ENCODE data around the gene CDCA4. TPM values are rescaled to one million over a fixed set of nuclear protein-coding genes. Genes with fewer than 3 reads are reported as not detected.

Gene CDCA4
- total RNA-seq, 2 experiments from 2014 or later: 17.7 to 18.8 TPM

DNA sequence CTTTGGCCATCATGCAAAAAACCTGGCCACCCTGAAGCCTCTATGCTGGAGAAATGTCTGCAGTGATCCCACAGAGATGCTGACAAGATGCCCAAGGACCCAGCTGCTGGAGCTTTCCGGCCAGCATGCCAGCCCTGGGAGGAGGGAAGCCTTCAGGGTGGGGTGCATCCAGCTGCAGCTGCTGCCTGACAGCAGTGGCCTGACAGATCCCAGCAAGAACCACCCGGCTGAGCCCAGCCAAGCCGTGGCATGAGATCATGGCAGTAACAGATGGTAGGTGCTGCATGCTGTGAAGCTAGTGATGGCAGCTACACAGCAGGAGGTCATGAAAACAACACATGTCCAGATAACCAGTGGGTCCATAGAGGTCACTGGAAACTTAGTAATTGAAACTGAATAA lies 21.5 kb downstream of the CDCA4 start:
- Histone ChIP-seq H3K4me3 (ENCODE audit: low read length) (no peak overlapping the region), H3K36me3 (ENCODE audit: insufficient read depth, low read length) (no peaks in the 10 kb centered on the region), H3K27ac (ENCODE audit: low read depth in 1 of 2, low read length in 2 of 2) (no peak overlapping the region), H3K4me1 (ENCODE audit: insufficient read depth, low read length) (no peaks in the 10 kb centered on the region), H3K27me3 (ENCODE audit: control insufficient read depth in 1 of 2, insufficient read depth in 2 of 2, low read length in 2 of 2) (no peaks in the 10 kb centered on the region), H3K9me3 (ENCODE audit: control insufficient read depth in 1 of 2, insufficient read depth in 1 of 2, low read length in 2 of 2) (no peaks in the 10 kb centered on the region)
- no peaks in the 10 kb centered on the region for H3K9me3 Mint-ChIP-seq
- no peaks in the 10 kb centered on the region for H3K27me3 Mint-ChIP-seq
- no peak overlapping the region for H3K27ac Mint-ChIP-seq
- no peaks in the 10 kb centered on the region for H3K4me1 Mint-ChIP-seq (ENCODE audit: low read depth)
- no peak overlapping the region for H3K4me3 Mint-ChIP-seq
- ATAC-seq (ENCODE audit: poor library complexity) (no peak), DNase-seq (no peak)
- no peaks in the 10 kb centered on the region for H3K36me3 Mint-ChIP-seq (ENCODE audit: low read depth)
- ChIA-PET POLR2A (no interaction called here), CTCF (interaction anchor here (1.4 to 1.6 kb wide), 2 partner anchors 46 to 91 kb away, joined by 3 to 5 read pairs; no protein-coding TSS in a partner anchor)
- intact Hi-C loops (cut with DNase I, micrococcal nuclease): no loop called here
- TF ChIP-seq, protein P1, sequence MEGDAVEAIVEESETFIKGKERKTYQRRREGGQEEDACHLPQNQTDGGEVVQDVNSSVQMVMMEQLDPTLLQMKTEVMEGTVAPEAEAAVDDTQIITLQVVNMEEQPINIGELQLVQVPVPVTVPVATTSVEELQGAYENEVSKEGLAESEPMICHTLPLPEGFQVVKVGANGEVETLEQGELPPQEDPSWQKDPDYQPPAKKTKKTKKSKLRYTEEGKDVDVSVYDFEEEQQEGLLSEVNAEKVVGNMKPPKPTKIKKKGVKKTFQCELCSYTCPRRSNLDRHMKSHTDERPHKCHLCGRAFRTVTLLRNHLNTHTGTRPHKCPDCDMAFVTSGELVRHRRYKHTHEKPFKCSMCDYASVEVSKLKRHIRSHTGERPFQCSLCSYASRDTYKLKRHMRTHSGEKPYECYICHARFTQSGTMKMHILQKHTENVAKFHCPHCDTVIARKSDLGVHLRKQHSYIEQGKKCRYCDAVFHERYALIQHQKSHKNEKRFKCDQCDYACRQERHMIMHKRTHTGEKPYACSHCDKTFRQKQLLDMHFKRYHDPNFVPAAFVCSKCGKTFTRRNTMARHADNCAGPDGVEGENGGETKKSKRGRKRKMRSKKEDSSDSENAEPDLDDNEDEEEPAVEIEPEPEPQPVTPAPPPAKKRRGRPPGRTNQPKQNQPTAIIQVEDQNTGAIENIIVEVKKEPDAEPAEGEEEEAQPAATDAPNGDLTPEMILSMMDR (IDR thresholded peaks at IDR 0.05): no peak

DNA sequence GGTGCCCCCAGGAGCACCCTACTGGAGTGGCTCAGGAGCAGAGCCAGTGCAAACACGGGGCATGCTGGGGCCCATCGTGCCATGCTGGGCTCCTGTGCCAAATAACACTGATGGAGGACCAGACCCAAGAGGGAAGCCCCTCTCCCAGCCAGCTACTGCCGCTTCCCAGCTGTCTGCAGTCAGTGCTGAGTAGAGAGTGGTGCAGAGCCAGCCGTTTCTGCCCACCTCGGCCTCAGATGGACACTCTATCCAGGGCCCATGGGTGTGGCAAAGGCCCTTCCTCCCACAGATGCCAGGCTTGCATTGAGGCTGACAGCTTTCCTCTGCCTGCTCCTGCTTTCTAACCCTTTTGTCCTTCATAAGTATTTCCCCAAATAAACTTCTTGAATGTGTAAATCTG lies 22.1 kb downstream of the CDCA4 start:
- no peaks in the 10 kb centered on the region for H3K36me3 Mint-ChIP-seq (ENCODE audit: low read depth)
- Histone ChIP-seq H3K4me3 (ENCODE audit: low read length) (no peak overlapping the region), H3K9me3 (ENCODE audit: control insufficient read depth in 1 of 2, insufficient read depth in 1 of 2, low read length in 2 of 2) (no peaks in the 10 kb centered on the region), H3K27ac (ENCODE audit: low read depth in 1 of 2, low read length in 2 of 2) (no peak overlapping the region), H3K27me3 (ENCODE audit: control insufficient read depth in 1 of 2, insufficient read depth in 2 of 2, low read length in 2 of 2) (no peaks in the 10 kb centered on the region), H3K4me1 (ENCODE audit: insufficient read depth, low read length) (no peaks in the 10 kb centered on the region), H3K36me3 (ENCODE audit: insufficient read depth, low read length) (no peaks in the 10 kb centered on the region)
- H3K4me3 Mint-ChIP-seq: no peak overlapping the region
- POLR2A ChIA-PET: no interaction called here
- no peaks in the 10 kb centered on the region for H3K27me3 Mint-ChIP-seq
- TF ChIP-seq, protein P1 (IDR thresholded peaks at IDR 0.05): no peak
- no peak for DNase-seq
- CTCF ChIA-PET: interaction anchor here (1.0 kb wide), 1 partner anchor 47 kb away, joined by 3 read pairs; no protein-coding TSS in a partner anchor
- no peaks in the 10 kb centered on the region for H3K9me3 Mint-ChIP-seq
- ATAC-seq (ENCODE audit: poor library complexity): no peak
- H3K27ac Mint-ChIP-seq: no peak overlapping the region
- no peaks in the 10 kb centered on the region for H3K4me1 Mint-ChIP-seq (ENCODE audit: low read depth)
- intact Hi-C loops (cut with DNase I, micrococcal nuclease): no loop called here

DNA sequence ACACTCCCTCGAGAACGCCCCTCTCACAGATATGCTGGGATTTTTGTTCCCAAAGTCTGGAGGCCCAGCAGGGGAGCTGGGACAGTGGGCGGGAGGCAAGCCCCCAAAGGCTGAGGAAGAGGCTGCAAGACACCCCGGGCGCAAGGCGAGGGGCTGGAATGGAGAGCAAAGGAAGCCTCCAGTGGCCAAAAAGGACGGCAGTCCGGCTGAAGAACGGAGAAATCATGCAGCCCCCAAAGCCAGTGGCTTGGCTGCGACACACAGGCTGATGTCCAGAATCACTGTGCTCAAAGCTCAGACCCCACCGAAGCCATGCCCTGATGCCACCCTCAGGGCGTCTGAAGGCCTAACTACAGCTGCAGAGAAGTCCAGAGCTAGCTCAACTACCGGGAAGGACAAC lies 24.4 kb downstream of the CDCA4 start:
- no peak for ATAC-seq (ENCODE audit: poor library complexity)
- DNase-seq: no peak
- no peaks in the 10 kb centered on the region for H3K27me3 Mint-ChIP-seq
- POLR2A ChIA-PET: no interaction called here
- H3K27ac Mint-ChIP-seq: no peak overlapping the region
- H3K27me3 ChIP-seq (ENCODE audit: control insufficient read depth in 1 of 2, insufficient read depth in 2 of 2, low read length in 2 of 2): no peaks in the 10 kb centered on the region
- TF ChIP-seq, protein P1 (IDR thresholded peaks at IDR 0.05): no peak
- intact Hi-C loops (cut with DNase I, micrococcal nuclease): no loop called here
- no peaks in the 10 kb centered on the region for H3K4me1 Mint-ChIP-seq (ENCODE audit: low read depth)
- CTCF ChIA-PET: no interaction called here
- no peaks in the 10 kb centered on the region for H3K9me3 Mint-ChIP-seq
- no peak overlapping the region for H3K4me3 ChIP-seq (ENCODE audit: low read length)
- H3K4me3 Mint-ChIP-seq: no peak overlapping the region
- no peak overlapping the region for H3K27ac ChIP-seq (ENCODE audit: low read depth in 1 of 2, low read length in 2 of 2)
- H3K36me3 ChIP-seq (ENCODE audit: insufficient read depth, low read length): no peaks in the 10 kb centered on the region
- H3K4me1 ChIP-seq (ENCODE audit: insufficient read depth, low read length): no peaks in the 10 kb centered on the region
- no peaks in the 10 kb centered on the region for H3K36me3 Mint-ChIP-seq (ENCODE audit: low read depth)
- H3K9me3 ChIP-seq (ENCODE audit: control insufficient read depth in 1 of 2, insufficient read depth in 1 of 2, low read length in 2 of 2): no peaks in the 10 kb centered on the region
